GM12878 (cell line): ENCODE results near the gene ANGPTL2. TPM values are rescaled to one million over a fixed set of nuclear protein-coding genes. Genes with fewer than 3 reads are reported as not detected.

Source experiments
- ATAC-seq: fragments of 200-7000 bp; cut with Tn5 transposase; 3 replicates; pipeline ENCODE4 v1.9.1; 2020; ENCODE audit warnings: mild to moderate bottlenecking, moderate library complexity
- BruUV-seq: library from RNA; stranded (reverse); fragments of 400-500 nt; replicated peaks from 2 replicates; lab custom pipeline; 2021; lab: Mats Ljungman, UMichigan
- CTCF ChIA-PET: fragments of 300-600 bp; sonication (Branson Sonifier 250); formaldehyde crosslinking; extraction: SDS; loops from one replicate; lab custom pipeline; 2021; ENCODE audit warnings: inconsistent platforms; lab: Yijun Ruan, JAX
- POLR2A ChIA-PET: fragments of 350-600 bp; formaldehyde crosslinking; extraction: SDS; loops from one replicate; lab custom pipeline; 2021; ENCODE audit warnings: inconsistent platforms; lab: Charles Lee
- RAD21 ChIA-PET: fragments of 300-600 bp; sonication (Branson Sonifier 250); formaldehyde crosslinking; loops from one replicate; lab custom pipeline; 2023; ENCODE audit warnings: antibody characterized with exemption; ENCODE audit not compliant: unreplicated experiment; lab: Charles Lee
- SMC1A ChIA-PET: fragments of 300-600 bp; sonication (Branson Sonifier 250); formaldehyde crosslinking; loops from one replicate; lab custom pipeline; 2023; ENCODE audit not compliant: unreplicated experiment, uncharacterized antibody; lab: Charles Lee
- DNase-seq: peaks from one replicate; pipeline ENCODE4 v3.0.0-alpha.2; 2011; ENCODE audit warnings: low read depth, low spot score
- FAIRE-seq: peaks from 3 replicates; lab custom pipeline; 2011; peaks lifted over from hg19 to GRCh38; lab: Jason Lieb, UNC
- H2AFZ ChIP-seq: 2 replicates; pipeline ENCODE4 v1.6.0; 2011; ENCODE audit warnings: low read depth, low read length, control low read depth; ENCODE audit not compliant: control insufficient read depth
- H3K27ac ChIP-seq: 2 replicates; pipeline ENCODE4 v1.5.1; 2011; ENCODE audit warnings: control low read depth; ENCODE audit not compliant: control insufficient read depth, insufficient read depth
- H3K27me3 ChIP-seq, 2 experiments: replicated peaks in 1 of 2; 2 replicates each; pipeline versions ENCODE4 v1.6.0 to v1.6.1; 2011; ENCODE audit warnings: low read length in 1 of 2; ENCODE audit not compliant: control insufficient read depth in 2 of 2, insufficient read depth in 2 of 2
- H3K36me3 ChIP-seq, 2 experiments: 2 replicates each; pipeline ENCODE4 v1.5.1; 2011; ENCODE audit warnings: low read length in 1 of 2; ENCODE audit not compliant: control insufficient read depth in 2 of 2, insufficient read depth in 2 of 2
- H3K4me1 ChIP-seq: 2 replicates; pipeline ENCODE4 v1.6.1; 2011; ENCODE audit warnings: mild to moderate bottlenecking, low read length, moderate library complexity, mixed read lengths; ENCODE audit not compliant: control insufficient read depth, insufficient read depth
- H3K4me2 ChIP-seq: 2 replicates; pipeline ENCODE4 v1.6.0; 2011; ENCODE audit warnings: control low read depth; ENCODE audit not compliant: control insufficient read depth, insufficient read depth
- H3K4me3 ChIP-seq: fragments of 200-600 bp; sonication (generic); 2 replicates; pipeline ENCODE4 v1.5.1; 2016
- H3K79me2 ChIP-seq: 2 replicates; pipeline ENCODE4 v1.6.0; 2011; ENCODE audit warnings: low read length; ENCODE audit not compliant: control insufficient read depth, insufficient read depth
- H3K9ac ChIP-seq: 2 replicates; pipeline ENCODE4 v1.8.0; 2011; ENCODE audit warnings: low read length, control low read depth, mixed read lengths; ENCODE audit not compliant: control insufficient read depth, insufficient read depth
- H3K9me3 ChIP-seq: replicated peaks from 3 replicates; pipeline ENCODE4 v1.5.1; 2011; ENCODE audit warnings: mild to moderate bottlenecking, low read length; ENCODE audit not compliant: control insufficient read depth, insufficient read depth
- H4K20me1 ChIP-seq: 2 replicates; pipeline ENCODE4 v1.6.0; 2011; ENCODE audit not compliant: control insufficient read depth, insufficient read depth
- WGBS: methylation state at CpG from one replicate; pipeline ENCODE4 v1.1.6; 2016; ENCODE audit warnings: low lambda C conversion rate; ENCODE audit not compliant: insufficient replicate concordance, insufficient coverage; ENCODE audit errors: missing lambda C conversion rate; 5-methylcytosine and 5-hydroxymethylcytosine counted together
- in situ Hi-C: fragments of 300-500 bp; cut with MboI; formaldehyde crosslinking; loops from 9 replicates; pipeline ENCODE4 v1.14.3; 2018; ENCODE audit warnings: mixed read lengths
- intact Hi-C: fragments of 100-400 bp; cut with micrococcal nuclease; formaldehyde crosslinking; loops from one replicate; pipeline ENCODE4 v1.14.2; 2022; ENCODE audit not compliant: unreplicated experiment
- polyA plus RNA-seq, 11 experiments: library from polyadenylated mRNA; depleted of rRNA in 4 of 11; unstranded in 6 of 11; stranded (reverse) in 5 of 11; fragments of >200 nt; fragmentation: Nextera tagmentation in 4 of 11; fragmentation: Illumina TruSeq in 1 of 11; extraction: Ambion mirVana in 4 of 11; extraction: Trizol in 1 of 11; gene quantifications; 1 replicate in 1 of 11; 2 replicates in 10 of 11; pipeline versions ENCODE4 v1.2.1 to v1.2.3, GENCODE V29; 2011 to 2016; ENCODE audit warnings: inconsistent platforms in 2 of 11, missing spikeins in 2 of 11, low read depth in 1 of 11
- total RNA-seq, 4 experiments: library from RNA; depleted of rRNA in 3 of 4; stranded (reverse); fragments of >200 nt in 3 of 4; fragmentation: Illumina TruSeq in 1 of 4; extraction: Trizol in 1 of 4; gene quantifications; 2 replicates each; pipeline versions ENCODE4 v1.2.1 to v1.2.3, GENCODE V29; 2013 to 2021
- TF ChIP-seq, protein P1 (sequence below): fragments of 150-350 bp; IDR thresholded peaks from 2 replicates; pipeline ENCODE4 v1.6.1; 2016; ENCODE audit warnings: low read depth, low read length

ANGPTL2 gene
- total and polyA plus RNA-seq, 10 of the 15 experiments (the other 5 are each of a cell fraction or from before 2014, with no cell fraction given), result 0.13 to 2.6 (median 0.82) TPM; not detected in 1

DNA sequence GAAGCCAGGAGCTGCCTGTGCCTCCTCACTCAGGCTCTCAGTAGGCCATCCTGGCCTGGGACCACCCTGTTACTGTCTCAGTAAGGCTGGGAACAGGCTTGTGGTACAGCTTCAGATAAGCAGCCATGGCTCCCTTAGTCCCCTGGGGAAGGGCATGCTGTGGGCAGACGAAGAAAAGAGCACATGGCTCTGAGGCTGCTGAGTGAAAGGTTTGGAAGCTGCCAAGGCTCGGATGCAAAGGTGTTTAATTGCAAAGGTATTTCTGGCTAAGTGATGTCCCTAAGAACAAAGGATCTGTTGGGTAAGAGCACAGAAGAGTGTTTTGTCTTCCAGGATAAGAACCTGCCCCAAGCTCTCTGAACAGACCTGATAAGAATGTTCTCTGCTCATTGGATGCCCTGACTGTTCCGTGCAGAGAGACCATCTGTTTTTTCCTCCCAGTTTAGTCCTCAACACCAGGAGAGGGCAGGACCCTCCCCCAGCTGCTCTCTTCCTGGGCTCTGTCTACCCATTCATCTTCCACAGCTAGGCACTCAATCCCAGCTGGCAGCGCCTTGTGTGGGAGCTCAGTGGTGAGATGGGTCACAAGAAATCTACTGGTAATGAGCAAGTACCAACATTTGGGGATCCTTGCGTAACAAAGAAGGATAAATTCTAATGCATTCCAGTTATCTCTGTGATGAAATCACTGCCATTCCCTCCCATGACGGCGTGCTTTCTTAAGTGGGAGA lies 17.7 kb downstream of the ANGPTL2 start:
- BruUV-seq, result no TSS peak
- RAD21 ChIA-PET, result no interaction called here
- H3K9me3 ChIP-seq, result no peaks in the 10 kb centered on the region
- POLR2A ChIA-PET, result no interaction called here
- no peaks in the 10 kb centered on the region; a peak in 1 of 4 replicates for H3K36me3 ChIP-seq
- H2AFZ ChIP-seq, result no peak overlapping the region
- CTCF ChIA-PET, result interaction anchor here (1.3 kb wide), 1 partner anchor 139 kb away, joined by 3 read pairs; no protein-coding TSS in a partner anchor
- H3K4me2 ChIP-seq, result no peak overlapping the region
- no peaks in the 10 kb centered on the region for H3K79me2 ChIP-seq
- intact Hi-C loops, result no loop called here
- TF ChIP-seq, protein P1, sequence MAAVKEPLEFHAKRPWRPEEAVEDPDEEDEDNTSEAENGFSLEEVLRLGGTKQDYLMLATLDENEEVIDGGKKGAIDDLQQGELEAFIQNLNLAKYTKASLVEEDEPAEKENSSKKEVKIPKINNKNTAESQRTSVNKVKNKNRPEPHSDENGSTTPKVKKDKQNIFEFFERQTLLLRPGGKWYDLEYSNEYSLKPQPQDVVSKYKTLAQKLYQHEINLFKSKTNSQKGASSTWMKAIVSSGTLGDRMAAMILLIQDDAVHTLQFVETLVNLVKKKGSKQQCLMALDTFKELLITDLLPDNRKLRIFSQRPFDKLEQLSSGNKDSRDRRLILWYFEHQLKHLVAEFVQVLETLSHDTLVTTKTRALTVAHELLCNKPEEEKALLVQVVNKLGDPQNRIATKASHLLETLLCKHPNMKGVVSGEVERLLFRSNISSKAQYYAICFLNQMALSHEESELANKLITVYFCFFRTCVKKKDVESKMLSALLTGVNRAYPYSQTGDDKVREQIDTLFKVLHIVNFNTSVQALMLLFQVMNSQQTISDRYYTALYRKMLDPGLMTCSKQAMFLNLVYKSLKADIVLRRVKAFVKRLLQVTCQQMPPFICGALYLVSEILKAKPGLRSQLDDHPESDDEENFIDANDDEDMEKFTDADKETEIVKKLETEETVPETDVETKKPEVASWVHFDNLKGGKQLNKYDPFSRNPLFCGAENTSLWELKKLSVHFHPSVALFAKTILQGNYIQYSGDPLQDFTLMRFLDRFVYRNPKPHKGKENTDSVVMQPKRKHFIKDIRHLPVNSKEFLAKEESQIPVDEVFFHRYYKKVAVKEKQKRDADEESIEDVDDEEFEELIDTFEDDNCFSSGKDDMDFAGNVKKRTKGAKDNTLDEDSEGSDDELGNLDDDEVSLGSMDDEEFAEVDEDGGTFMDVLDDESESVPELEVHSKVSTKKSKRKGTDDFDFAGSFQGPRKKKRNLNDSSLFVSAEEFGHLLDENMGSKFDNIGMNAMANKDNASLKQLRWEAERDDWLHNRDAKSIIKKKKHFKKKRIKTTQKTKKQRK, result no peak
- WGBS, result 93% methylated on average over 7 of the region's 7 CpGs
- H3K9ac ChIP-seq, result no peak overlapping the region
- ATAC-seq (no peak), DNase-seq (no peak), FAIRE-seq (no peak)
- H3K27ac ChIP-seq, result no peak overlapping the region
- H4K20me1 ChIP-seq, result no peaks in the 10 kb centered on the region
- H3K27me3 ChIP-seq, result no peaks in the 10 kb centered on the region
- no peak overlapping the region for H3K4me3 ChIP-seq
- in situ Hi-C loops, result no loop called here
- no peaks in the 10 kb centered on the region for H3K4me1 ChIP-seq
- SMC1A ChIA-PET, result interaction anchor here (0.9 kb wide), 1 partner anchor 24 kb away, joined by 3 read pairs; no protein-coding TSS in a partner anchor
